Right atrium auricular region (tissue), 2 donors: ENCODE results near the gene LSM14A. TPM values are rescaled to one million over a fixed set of nuclear protein-coding genes. Genes with fewer than 3 reads are reported as not detected.
"Not testable (repeated sequence)": the region's sequence is repeated elsewhere in the genome, so short reads cannot be mapped to it uniquely, and the experiment has no call there.

Experiments used
- DNase-seq: peaks from one replicate; pipeline ENCODE4 v3.0.0-alpha.2; 2019; ENCODE audit warnings: low spot score
- H3K27ac ChIP-seq, 2 donors: fragments of 200-600 bp; sonication (generic); 1 replicate in 1 of 2; 2 replicates in 1 of 2; pipeline ENCODE4 v1.5.1; 2016 to 2019
- H3K27me3 ChIP-seq, 2 donors: fragments of 200-600 bp; sonication (generic); one replicate each; pipeline versions ENCODE4 v1.5.1 to v1.6.0; 2017 to 2019
- H3K36me3 ChIP-seq: fragments of 200-600 bp; sonication (generic); one replicate; pipeline ENCODE4 v1.5.1; 2016
- H3K4me1 ChIP-seq, 2 donors: fragments of 200-600 bp; sonication (generic); one replicate each; pipeline versions ENCODE4 v1.5.1 to v1.6.0; 2017 to 2019
- H3K4me3 ChIP-seq, 2 donors: fragments of 200-600 bp; sonication (generic); 1 replicate in 1 of 2; 2 replicates in 1 of 2; pipeline ENCODE4 v1.5.1; 2017 to 2019; ENCODE audit warnings: mild to moderate bottlenecking in 1 of 2, moderate library complexity in 1 of 2
- H3K9me3 ChIP-seq, 2 donors: fragments of 200-600 bp; sonication (generic); one replicate each; pipeline ENCODE4 v1.5.1; 2019
- total RNA-seq, 2 donors: library from RNA; depleted of rRNA; stranded (reverse); fragments of >200 nt; gene quantifications; one replicate each; pipeline ENCODE4 v1.1.0, GENCODE V29; 2016
- TF ChIP-seq, protein P1 (sequence below), 2 donors: fragments of 200-600 bp; sonication (generic); IDR thresholded peaks; one replicate each; pipeline ENCODE4 v1.5.1; 2019; ENCODE audit warnings: antibody characterized with exemption in 2 of 2

Gene LSM14A
- total RNA-seq, 2 donors from 2014 or later = 60.3 to 80.2 TPM

DNA sequence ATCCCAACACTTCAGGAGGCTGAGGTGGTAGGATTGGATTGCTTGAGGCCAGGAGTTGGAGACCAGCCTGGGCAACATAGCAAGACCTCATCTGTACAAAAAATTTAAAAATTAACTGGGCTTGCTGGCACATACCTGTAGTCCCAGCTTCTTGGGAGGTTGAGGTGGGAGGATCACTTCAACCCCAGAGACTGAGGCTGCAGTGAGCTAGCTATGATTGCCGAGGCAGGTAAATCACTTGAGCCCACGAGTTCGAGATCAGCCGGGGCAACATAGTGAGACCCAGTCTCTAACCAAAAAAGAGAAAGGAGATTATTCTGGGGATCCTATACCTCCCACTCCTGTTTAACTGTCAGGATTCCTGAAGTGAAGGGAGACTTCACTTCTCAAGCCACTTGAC is 65.6 kb downstream of the LSM14A start:
- Histone ChIP-seq H3K36me3 (no peaks in the 10 kb centered on the region), H3K9me3 (no peaks in the 10 kb centered on the region), H3K27ac (no peak overlapping the region), H3K27me3 (no peaks in the 10 kb centered on the region), H3K4me3 (no peak overlapping the region), H3K4me1 (no peaks in the 10 kb centered on the region)
- DNase-seq = no peak
- TF ChIP-seq, protein P1, sequence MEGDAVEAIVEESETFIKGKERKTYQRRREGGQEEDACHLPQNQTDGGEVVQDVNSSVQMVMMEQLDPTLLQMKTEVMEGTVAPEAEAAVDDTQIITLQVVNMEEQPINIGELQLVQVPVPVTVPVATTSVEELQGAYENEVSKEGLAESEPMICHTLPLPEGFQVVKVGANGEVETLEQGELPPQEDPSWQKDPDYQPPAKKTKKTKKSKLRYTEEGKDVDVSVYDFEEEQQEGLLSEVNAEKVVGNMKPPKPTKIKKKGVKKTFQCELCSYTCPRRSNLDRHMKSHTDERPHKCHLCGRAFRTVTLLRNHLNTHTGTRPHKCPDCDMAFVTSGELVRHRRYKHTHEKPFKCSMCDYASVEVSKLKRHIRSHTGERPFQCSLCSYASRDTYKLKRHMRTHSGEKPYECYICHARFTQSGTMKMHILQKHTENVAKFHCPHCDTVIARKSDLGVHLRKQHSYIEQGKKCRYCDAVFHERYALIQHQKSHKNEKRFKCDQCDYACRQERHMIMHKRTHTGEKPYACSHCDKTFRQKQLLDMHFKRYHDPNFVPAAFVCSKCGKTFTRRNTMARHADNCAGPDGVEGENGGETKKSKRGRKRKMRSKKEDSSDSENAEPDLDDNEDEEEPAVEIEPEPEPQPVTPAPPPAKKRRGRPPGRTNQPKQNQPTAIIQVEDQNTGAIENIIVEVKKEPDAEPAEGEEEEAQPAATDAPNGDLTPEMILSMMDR (IDR thresholded peaks at IDR 0.05) = no peak

DNA sequence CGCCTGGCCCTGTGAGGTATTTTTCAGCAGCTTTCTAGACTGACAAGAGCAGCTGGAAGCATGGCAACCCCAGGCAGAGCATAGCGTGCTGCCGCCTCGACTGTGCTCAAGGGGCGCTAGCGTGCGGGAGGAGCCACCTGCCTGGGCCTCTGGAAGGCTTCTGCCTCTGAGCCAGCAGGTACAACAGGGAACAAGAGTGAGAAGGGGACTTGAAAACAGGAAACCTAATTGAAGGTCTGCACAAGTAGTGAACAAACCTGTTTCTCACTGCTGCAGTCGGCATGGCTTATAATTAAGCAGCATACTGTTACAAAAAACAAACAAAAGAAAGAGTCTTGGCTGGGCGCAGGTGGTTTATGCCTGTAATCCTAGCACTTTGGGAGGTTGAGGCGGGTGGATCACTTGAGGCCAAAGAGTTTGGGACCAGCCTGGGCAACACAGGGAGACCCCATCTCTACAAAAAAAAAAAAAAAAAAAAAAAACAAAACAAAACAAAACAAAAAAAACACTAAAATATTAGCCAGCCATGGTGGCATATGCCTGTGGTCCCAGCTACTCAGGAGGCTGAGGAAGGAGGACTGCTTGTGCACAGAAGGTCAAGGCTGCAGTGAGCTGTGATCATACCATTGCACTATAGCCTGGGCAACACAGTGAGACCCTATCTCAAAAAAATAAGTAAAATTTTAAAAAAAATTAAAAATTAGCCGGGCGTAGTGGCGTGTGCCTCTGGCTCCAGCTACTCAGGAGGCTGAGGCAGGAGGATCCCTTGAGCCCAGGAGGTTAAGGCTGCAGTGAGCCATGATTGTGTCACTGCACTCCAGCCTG is 69.4 kb downstream of the LSM14A start:
- peaks cover 0 to 10% of the 10 kb centered on the region in 2 donors for H3K4me1 ChIP-seq
- no peaks in the 10 kb centered on the region for H3K27me3 ChIP-seq
- H3K27ac ChIP-seq = no peak overlapping the region
- TF ChIP-seq, protein P1 (IDR thresholded peaks at IDR 0.05) = no peak
- DNase-seq = no peak
- no peak overlapping the region for H3K4me3 ChIP-seq
- no peaks in the 10 kb centered on the region for H3K36me3 ChIP-seq
- no peaks in the 10 kb centered on the region for H3K9me3 ChIP-seq

DNA sequence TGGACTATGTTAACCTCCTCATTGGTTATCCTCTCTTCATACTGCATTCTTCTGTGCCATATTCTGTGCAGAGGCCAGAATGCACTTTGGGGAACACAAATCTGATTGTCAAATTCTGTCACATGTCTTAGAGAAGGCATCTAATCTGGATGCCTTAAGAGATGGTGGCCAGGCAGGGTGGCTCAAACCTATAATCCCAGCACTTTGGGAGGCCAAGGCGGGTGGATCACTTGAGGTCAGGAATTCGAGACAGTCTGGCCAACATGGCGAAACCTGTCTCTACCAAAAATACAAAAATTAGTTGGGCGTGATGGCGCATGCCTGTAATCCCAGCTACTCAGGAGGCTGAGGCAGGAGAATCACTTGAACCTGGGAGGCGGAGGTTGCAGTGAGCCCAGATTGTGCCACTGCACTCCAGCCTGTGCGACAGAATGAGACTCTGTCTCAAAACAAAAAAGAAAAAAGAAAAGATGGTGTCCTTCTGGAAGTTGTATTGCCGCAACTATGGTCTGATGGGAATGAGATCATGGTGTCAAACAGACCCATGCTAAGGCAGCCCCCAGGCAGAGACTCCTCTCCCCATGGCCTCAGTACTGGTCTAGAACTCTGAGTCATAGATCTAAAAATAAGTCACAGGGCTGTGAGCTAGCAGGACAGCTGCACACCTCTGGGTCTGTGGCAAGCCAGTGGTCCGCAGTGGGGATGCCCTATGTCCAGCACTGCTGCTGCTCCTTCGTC is 71.0 kb downstream of the LSM14A start:
- DNase-seq, H3K36me3 ChIP-seq, H3K9me3 ChIP-seq, H3K4me3 ChIP-seq, H3K27ac ChIP-seq, H3K27me3 ChIP-seq: not testable (repeated sequence)
- peaks cover 0 to 10% of the 10 kb centered on the region in 2 donors for H3K4me1 ChIP-seq

DNA sequence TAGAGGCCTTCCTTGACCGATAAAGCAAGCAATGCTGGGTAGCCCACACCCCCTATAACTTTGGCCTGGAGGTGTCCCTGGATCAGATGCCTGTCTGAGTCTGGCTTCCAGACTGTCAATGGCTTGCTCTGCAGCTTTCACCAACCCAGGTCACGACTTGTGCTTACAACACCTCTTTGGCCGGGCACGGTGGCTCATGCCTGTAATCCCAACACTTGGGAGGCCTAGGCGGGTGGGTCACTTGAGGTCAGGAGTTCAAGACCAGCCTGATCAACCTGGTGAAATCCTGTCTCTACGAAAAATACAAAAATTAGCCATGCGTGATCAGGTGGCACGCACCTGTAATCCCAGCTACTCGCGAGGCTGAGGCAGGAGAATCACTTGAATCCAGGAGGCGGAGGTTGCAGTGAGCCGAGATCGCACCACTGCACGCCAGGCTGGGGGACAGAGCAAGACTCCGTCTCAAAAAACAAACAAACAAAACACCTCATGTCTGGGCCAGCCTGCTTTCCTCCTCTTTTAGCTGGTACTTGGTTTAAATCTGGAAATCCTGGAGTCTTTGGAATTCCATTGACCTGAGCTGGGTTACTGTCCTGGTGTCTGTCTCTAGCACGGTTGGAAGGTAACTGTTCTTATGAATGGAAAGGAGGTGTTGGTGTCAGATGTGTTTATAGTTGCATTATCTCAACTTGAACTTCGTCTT is 71.7 kb downstream of the LSM14A start:
- Histone ChIP-seq H3K36me3 (no peaks in the 10 kb centered on the region), H3K4me3 (no peak overlapping the region), H3K4me1 (peaks cover 0 to 10% of the 10 kb centered on the region in 2 donors), H3K27ac (no peak overlapping the region), H3K9me3 (no peaks in the 10 kb centered on the region), H3K27me3 (no peaks in the 10 kb centered on the region)
- no peak for DNase-seq
- TF ChIP-seq, protein P1 (IDR thresholded peaks at IDR 0.05) = no peak

DNA sequence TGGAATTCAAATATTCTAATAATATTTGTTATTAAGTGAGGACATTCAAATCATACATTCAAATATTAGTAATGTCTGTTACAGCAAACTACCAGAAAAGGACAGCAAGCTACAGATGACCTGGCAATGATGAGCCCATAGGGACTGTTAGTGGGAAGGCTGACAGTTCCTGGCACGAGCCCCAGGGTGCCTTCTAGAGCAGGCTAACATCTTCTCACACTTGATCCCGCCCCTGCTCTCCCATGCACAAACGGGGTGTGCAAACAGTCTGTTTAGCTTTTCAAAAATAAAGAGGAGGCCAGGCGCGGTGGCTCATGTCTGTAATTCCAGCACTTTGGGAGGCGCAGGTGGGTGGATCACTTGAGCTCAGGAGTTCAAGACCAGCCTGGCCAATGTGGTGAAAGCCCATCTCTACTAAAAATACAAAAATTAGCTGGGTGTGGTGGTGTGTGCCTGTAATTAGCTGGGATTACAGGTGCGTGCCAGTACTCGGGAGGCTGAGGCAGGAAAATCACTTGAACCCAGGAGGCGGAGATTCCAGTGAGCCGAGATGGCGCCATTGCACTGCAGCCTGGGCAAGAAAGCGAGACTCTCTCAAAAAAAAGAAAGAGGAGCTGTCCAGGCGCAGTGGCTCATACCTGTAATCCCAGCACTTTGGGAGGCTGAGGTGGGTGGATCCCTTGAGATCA is 72.5 kb downstream of the LSM14A start:
- TF ChIP-seq, protein P1 (IDR thresholded peaks at IDR 0.05) = no peak
- Histone ChIP-seq H3K4me3 (no peak overlapping the region), H3K9me3 (no peaks in the 10 kb centered on the region), H3K27me3 (no peaks in the 10 kb centered on the region), H3K27ac (no peak overlapping the region), H3K36me3 (no peaks in the 10 kb centered on the region), H3K4me1 (peaks cover 0 to 10% of the 10 kb centered on the region in 2 donors)
- no peak for DNase-seq
